ENCODE data around the gene TUSC2.
A peak's percentile ranks its signal among the peaks of the same experiment; 100 is the strongest.

TUSC2 gene

DNA sequence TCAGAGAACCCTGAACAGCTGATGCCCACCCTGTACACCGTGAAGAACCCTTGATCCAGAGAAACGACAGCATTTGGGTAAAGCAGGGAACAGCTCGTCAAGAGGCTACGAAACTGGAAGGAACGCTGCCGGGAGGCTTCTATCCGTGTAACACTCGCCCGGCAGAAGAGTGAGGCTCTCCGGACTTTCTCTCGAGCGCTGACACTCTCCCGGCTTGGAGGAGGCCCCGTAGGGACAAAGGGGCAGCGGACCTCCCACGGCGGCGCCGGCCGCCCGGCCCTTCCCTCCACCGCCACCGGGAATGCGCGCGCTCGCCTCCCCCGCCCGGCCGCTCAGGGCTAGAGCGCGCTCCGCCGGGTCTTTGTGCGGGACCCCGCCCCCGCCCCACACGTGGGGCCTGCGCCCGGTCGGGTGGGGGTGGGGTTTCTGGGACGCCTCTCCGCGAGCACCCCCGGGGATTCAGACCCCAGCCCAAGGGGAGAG, 7.1 kb downstream of the TUSC2 start:
- TF ChIP-seq YY1 (IDR thresholded peaks at IDR 0.05; ENCODE audit: low read depth) (no peak), FOXM1 (IDR thresholded peaks at IDR 0.05; ENCODE audit: borderline replicate concordance, low read depth) (no peak), EGR1 (IDR thresholded peaks at IDR 0.05) (peak; percentile 15; the same call in 1 of the 2 replicates), RAD21 (IDR thresholded peaks at IDR 0.05; ENCODE audit: low read depth) (no peak), REST (IDR thresholded peaks at IDR 0.05; ENCODE audit: low read depth) (no peak), CEBPB (IDR thresholded peaks at IDR 0.05) (no peak), TCF12 (IDR thresholded peaks at IDR 0.05; ENCODE audit: low read depth) (no peak), ZBTB7A (IDR thresholded peaks at IDR 0.05; ENCODE audit: low read depth) (peak; percentile 89), CREB1 (IDR thresholded peaks at IDR 0.05; ENCODE audit: low read depth) (no peak), EP300 (IDR thresholded peaks at IDR 0.05; ENCODE audit: borderline replicate concordance) (no peak), NFIC (IDR thresholded peaks at IDR 0.05) (no peak), TAF1 (IDR thresholded peaks at IDR 0.05; ENCODE audit: low read depth) (no peak; the same call in 1 of the 2 replicates), USF1 (IDR thresholded peaks at IDR 0.05) (peak; percentile 73), TEAD4 (IDR thresholded peaks at IDR 0.05) (no peak)
- TF ChIP-seq, protein P1, sequence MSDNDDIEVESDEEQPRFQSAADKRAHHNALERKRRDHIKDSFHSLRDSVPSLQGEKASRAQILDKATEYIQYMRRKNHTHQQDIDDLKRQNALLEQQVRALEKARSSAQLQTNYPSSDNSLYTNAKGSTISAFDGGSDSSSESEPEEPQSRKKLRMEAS (IDR thresholded peaks at IDR 0.05): no peak; the same call in 1 of the 2 replicates

- no peak for TF ChIP-seq TAF1 (IDR thresholded peaks at IDR 0.05; ENCODE audit: low read depth)
Measured at GRCh38 chr3:50319894-50320625, 8.0 kb downstream of the TUSC2 start.

DNA sequence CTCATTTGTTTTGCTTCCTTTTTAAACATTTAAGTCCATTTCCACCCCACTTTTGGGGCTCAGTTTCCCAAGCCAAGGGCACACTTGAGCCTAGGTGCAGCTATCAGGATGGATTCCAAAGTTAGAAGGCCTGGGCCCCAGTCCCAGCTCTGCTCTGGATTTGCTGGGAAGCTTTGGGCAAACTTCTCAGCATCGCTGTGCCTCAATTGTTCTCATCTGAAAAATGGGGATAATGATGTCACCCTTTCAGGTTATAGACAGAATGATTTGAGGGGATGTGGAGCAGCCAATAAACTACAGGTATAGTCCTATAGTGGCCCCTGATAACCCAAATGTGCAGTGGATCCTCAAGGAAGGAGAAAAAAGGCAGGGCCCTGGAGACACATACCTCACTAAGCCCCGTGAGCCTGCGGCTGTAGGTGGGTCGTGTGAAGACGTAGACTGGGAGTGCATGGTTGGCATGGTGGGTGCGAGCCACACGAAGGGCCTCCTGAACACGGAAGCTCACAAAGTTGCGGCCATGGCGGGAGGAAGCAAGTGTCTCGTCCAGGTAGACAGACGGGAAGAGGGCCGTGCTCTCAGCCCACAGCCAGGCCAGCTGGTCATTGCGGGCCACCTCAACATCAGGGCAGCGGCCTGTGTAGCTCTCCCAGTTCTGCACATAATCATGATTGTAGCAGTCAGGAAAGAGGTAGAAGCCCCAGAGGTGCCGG, 8.7 kb downstream of the TUSC2 start:
- no peak for TF ChIP-seq EP300 (IDR thresholded peaks at IDR 0.05; ENCODE audit: borderline replicate concordance)
- TF ChIP-seq FOXM1 (IDR thresholded peaks at IDR 0.05; ENCODE audit: borderline replicate concordance, low read depth): no peak
- TF ChIP-seq, protein P1 (IDR thresholded peaks at IDR 0.05): no peak
- TF ChIP-seq CEBPB (IDR thresholded peaks at IDR 0.05): no peak
- TF ChIP-seq RAD21 (IDR thresholded peaks at IDR 0.05; ENCODE audit: low read depth): no peak
- TF ChIP-seq TEAD4 (IDR thresholded peaks at IDR 0.05): no peak
- TF ChIP-seq NFIC (IDR thresholded peaks at IDR 0.05): no peak
- no peak for TF ChIP-seq CREB1 (IDR thresholded peaks at IDR 0.05; ENCODE audit: low read depth)
- no peak for TF ChIP-seq TCF12 (IDR thresholded peaks at IDR 0.05; ENCODE audit: low read depth)

GRCh38 chr3:50318615-50319014, 9.4 kb downstream of the TUSC2 start:
- no peak for TF ChIP-seq ZBTB7A (IDR thresholded peaks at IDR 0.05; ENCODE audit: low read depth)
- TF ChIP-seq CREB1 (IDR thresholded peaks at IDR 0.05; ENCODE audit: low read depth): no peak
- no peak for TF ChIP-seq EP300 (IDR thresholded peaks at IDR 0.05; ENCODE audit: borderline replicate concordance)
- TF ChIP-seq, protein P1 (IDR thresholded peaks at IDR 0.05): no peak
- no peak for TF ChIP-seq TEAD4 (IDR thresholded peaks at IDR 0.05)
- no peak for TF ChIP-seq USF1 (IDR thresholded peaks at IDR 0.05)
- no peak for TF ChIP-seq FOXM1 (IDR thresholded peaks at IDR 0.05; ENCODE audit: borderline replicate concordance, low read depth)
- no peak for TF ChIP-seq TCF12 (IDR thresholded peaks at IDR 0.05; ENCODE audit: low read depth)
- no peak for TF ChIP-seq TAF1 (IDR thresholded peaks at IDR 0.05; ENCODE audit: low read depth)
- TF ChIP-seq YY1 (IDR thresholded peaks at IDR 0.05; ENCODE audit: low read depth): no peak
- TF ChIP-seq EGR1 (IDR thresholded peaks at IDR 0.05): no peak

GRCh38 chr3:50318163-50318562, 9.9 kb downstream of the TUSC2 start:
- TF ChIP-seq CREB1 (IDR thresholded peaks at IDR 0.05; ENCODE audit: low read depth): no peak

- TF ChIP-seq EGR1 (IDR thresholded peaks at IDR 0.05) (no peak), EP300 (IDR thresholded peaks at IDR 0.05; ENCODE audit: borderline replicate concordance) (no peak), NFIC (IDR thresholded peaks at IDR 0.05) (peak; percentile 81)
Measured at GRCh38 chr3:50317300-50317699, 10.7 kb downstream of the TUSC2 start.

GRCh38 chr3:50316657-50317242, 11.3 kb downstream of the TUSC2 start:
- TF ChIP-seq EGR1 (IDR thresholded peaks at IDR 0.05) (no peak), FOXM1 (IDR thresholded peaks at IDR 0.05; ENCODE audit: borderline replicate concordance, low read depth) (peak; percentile 64; the same call in 1 of the 2 replicates), TEAD4 (IDR thresholded peaks at IDR 0.05) (peak; percentile 27; the same call in 1 of the 2 replicates), NFIC (IDR thresholded peaks at IDR 0.05) (no peak; the same call in 1 of the 2 replicates), TCF12 (IDR thresholded peaks at IDR 0.05; ENCODE audit: low read depth) (peak; percentile 88), REST (IDR thresholded peaks at IDR 0.05; ENCODE audit: low read depth) (no peak), ZBTB7A (IDR thresholded peaks at IDR 0.05; ENCODE audit: low read depth) (0 out of 2 replicates have a peak, but pooled peaks have one; percentile 32), CREB1 (IDR thresholded peaks at IDR 0.05; ENCODE audit: low read depth) (no peak), EP300 (IDR thresholded peaks at IDR 0.05; ENCODE audit: borderline replicate concordance) (no peak; the same call in none of the 2 replicates), USF1 (IDR thresholded peaks at IDR 0.05) (no peak; the same call in 1 of the 2 replicates), CEBPB (IDR thresholded peaks at IDR 0.05) (no peak), YY1 (IDR thresholded peaks at IDR 0.05; ENCODE audit: low read depth) (peak; percentile 55), TAF1 (IDR thresholded peaks at IDR 0.05; ENCODE audit: low read depth) (peak; percentile 60), RAD21 (IDR thresholded peaks at IDR 0.05; ENCODE audit: low read depth) (peak; percentile 14; the same call in 1 of the 2 replicates)
- TF ChIP-seq, protein P1 (IDR thresholded peaks at IDR 0.05): peak; percentile 69
